Gastroesophageal sphincter (tissue), 4 donors: ENCODE measurements around the gene KIF2C. TPM values are rescaled to one million over a fixed set of nuclear protein-coding genes. Genes with fewer than 3 reads are reported as not detected.

Experiments used
- ATAC-seq: fragments of 150-250 bp; one replicate; pipeline ENCODE4 v1.9.1; 2016; ENCODE audit warnings: mild to moderate bottlenecking, moderate library complexity
- H3K27ac ChIP-seq, 4 donors: fragments of 200-600 bp; sonication (generic) in 3 of 4; 1 replicate in 3 of 4; 2 replicates in 1 of 4; pipeline ENCODE4 v1.5.1; 2016 to 2019
- H3K27me3 ChIP-seq: fragments of 200-600 bp; sonication (generic); one replicate; pipeline ENCODE4 v1.5.1; 2019
- H3K36me3 ChIP-seq, 2 donors: fragments of 200-600 bp; sonication (generic); one replicate each; pipeline ENCODE4 v1.5.1; 2019; ENCODE audit warnings: control low read depth in 1 of 2
- H3K4me1 ChIP-seq, 3 donors: fragments of 200-600 bp; sonication (generic); 1 replicate in 2 of 3; 2 replicates in 1 of 3; pipeline ENCODE4 v1.5.1; 2016 to 2019; ENCODE audit warnings: control low read depth in 2 of 3
- H3K4me3 ChIP-seq, 2 donors: fragments of 200-600 bp; sonication (generic); one replicate each; pipeline ENCODE4 v1.5.1; 2019; ENCODE audit warnings: mild to moderate bottlenecking in 1 of 2, moderate library complexity in 1 of 2
- H3K9me3 ChIP-seq, 3 donors: fragments of 200-600 bp; sonication (generic); one replicate each; pipeline ENCODE4 v1.5.1; 2017 to 2019; ENCODE audit warnings: control low read depth in 2 of 3
- EP300 ChIP-seq: sonication (generic); formaldehyde crosslinking; IDR thresholded peaks from one replicate; pipeline ENCODE4 v1.6.1; 2017; ENCODE audit warnings: antibody characterized with exemption, mild to moderate bottlenecking
- POLR2A ChIP-seq, 2 donors: fragments of 450-650 bp; IDR thresholded peaks; one replicate each; pipeline ENCODE4 v1.6.1; 2017; ENCODE audit warnings: antibody characterized with exemption in 2 of 2, mild to moderate bottlenecking in 2 of 2, moderate library complexity in 1 of 2
- POLR2AphosphoS5 ChIP-seq: sonication (generic); formaldehyde crosslinking; IDR thresholded peaks from one replicate; pipeline ENCODE4 v1.6.1; 2017; ENCODE audit warnings: antibody characterized with exemption
- WGBS, 2 donors: methylation state at CpG; one replicate each; pipeline ENCODE4 v1.1.5; 2018; ENCODE audit warnings: low coverage in 1 of 2; 5-methylcytosine and 5-hydroxymethylcytosine counted together
- total RNA-seq, 4 donors: library from RNA; depleted of rRNA; stranded (reverse); fragments of >200 nt; gene quantifications; one replicate each; pipeline ENCODE4 v1.1.0, GENCODE V29; 2016
- TF ChIP-seq, protein P1 (sequence below), 4 experiments: fragments of 200-600 bp in 2 of 4; fragments of 450-650 bp in 2 of 4; sonication (generic) in 1 of 4; IDR thresholded peaks; one replicate each; pipeline ENCODE4 v1.5.1; 2017 to 2019; ENCODE audit warnings: antibody characterized with exemption in 4 of 4, mild to moderate bottlenecking in 2 of 4, moderate library complexity in 2 of 4

KIF2C gene
- total RNA-seq, 4 donors from 2014 or later: 0.40 to 2.2 (median 0.72) TPM

DNA sequence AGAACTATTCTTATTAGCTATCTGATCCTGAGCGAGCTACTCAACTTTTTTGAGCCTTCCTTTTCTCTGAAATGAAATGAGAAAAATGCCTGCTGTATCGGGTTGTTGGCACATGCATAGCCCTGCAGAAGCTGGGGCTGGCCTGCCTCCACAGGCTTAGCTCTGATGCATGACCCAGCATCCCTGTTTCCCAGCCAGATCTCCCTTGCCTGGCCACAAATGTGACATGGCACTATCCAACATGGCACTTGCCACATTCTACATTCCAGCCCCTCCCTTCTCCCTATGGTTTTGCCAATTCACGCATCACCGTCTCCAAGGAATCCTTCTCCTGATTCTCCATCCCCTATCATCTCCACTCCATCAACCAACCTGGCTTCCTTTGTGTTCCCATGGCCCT lies 22.5 kb upstream of the KIF2C start:
- TF ChIP-seq, protein P1, sequence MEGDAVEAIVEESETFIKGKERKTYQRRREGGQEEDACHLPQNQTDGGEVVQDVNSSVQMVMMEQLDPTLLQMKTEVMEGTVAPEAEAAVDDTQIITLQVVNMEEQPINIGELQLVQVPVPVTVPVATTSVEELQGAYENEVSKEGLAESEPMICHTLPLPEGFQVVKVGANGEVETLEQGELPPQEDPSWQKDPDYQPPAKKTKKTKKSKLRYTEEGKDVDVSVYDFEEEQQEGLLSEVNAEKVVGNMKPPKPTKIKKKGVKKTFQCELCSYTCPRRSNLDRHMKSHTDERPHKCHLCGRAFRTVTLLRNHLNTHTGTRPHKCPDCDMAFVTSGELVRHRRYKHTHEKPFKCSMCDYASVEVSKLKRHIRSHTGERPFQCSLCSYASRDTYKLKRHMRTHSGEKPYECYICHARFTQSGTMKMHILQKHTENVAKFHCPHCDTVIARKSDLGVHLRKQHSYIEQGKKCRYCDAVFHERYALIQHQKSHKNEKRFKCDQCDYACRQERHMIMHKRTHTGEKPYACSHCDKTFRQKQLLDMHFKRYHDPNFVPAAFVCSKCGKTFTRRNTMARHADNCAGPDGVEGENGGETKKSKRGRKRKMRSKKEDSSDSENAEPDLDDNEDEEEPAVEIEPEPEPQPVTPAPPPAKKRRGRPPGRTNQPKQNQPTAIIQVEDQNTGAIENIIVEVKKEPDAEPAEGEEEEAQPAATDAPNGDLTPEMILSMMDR (IDR thresholded peaks at IDR 0.05): no peak
- TF ChIP-seq POLR2AphosphoS5 (no peak), EP300 (no peak), POLR2A (IDR thresholded peaks at IDR 0.05) (no peak)
- no peak overlapping the region for H3K27ac ChIP-seq
- no peak overlapping the region for H3K4me3 ChIP-seq
- no peaks in the 10 kb centered on the region for H3K9me3 ChIP-seq
- H3K36me3 ChIP-seq: no peaks in the 10 kb centered on the region
- no peak for ATAC-seq
- no peaks in the 10 kb centered on the region for H3K27me3 ChIP-seq
- WGBS, 2 donors: 81 to 92% methylated on average over 2 to 3 of the region's 4 CpGs
- H3K4me1 ChIP-seq: peaks cover 0 to 20% (median 0%) of the 10 kb centered on the region in 3 donors

DNA sequence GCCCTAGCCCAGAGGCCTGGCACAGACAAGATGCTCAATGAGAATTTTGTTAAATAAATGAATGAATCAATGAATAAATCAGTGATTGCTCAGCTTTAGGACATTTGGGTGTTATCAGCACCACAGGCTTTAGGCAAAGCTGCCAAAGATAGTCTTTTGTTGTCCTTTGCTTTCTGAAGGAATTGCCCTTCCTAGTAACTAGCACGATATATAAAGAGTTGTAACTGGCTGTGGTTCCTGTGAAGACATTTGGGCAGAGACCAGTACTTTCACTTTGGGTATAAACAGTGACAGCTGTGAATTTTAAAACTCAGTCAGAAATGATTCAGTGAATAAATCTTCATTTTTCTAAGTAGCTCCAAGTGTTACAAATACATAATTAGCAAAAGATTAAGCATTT lies 22.0 kb upstream of the KIF2C start:
- ATAC-seq: no peak
- no peaks in the 10 kb centered on the region for H3K27me3 ChIP-seq
- no peaks in the 10 kb centered on the region for H3K9me3 ChIP-seq
- H3K36me3 ChIP-seq: no peaks in the 10 kb centered on the region
- H3K4me1 ChIP-seq: peaks cover 0 to 20% (median 0%) of the 10 kb centered on the region in 3 donors
- no peak overlapping the region for H3K4me3 ChIP-seq
- WGBS, 2 donors: 36 to 57% methylated on average over 1 of the region's 1 CpG
- TF ChIP-seq POLR2A (IDR thresholded peaks at IDR 0.05) (no peak), EP300 (no peak), POLR2AphosphoS5 (no peak)
- TF ChIP-seq, protein P1 (IDR thresholded peaks at IDR 0.05): no peak
- H3K27ac ChIP-seq: no peak overlapping the region

DNA sequence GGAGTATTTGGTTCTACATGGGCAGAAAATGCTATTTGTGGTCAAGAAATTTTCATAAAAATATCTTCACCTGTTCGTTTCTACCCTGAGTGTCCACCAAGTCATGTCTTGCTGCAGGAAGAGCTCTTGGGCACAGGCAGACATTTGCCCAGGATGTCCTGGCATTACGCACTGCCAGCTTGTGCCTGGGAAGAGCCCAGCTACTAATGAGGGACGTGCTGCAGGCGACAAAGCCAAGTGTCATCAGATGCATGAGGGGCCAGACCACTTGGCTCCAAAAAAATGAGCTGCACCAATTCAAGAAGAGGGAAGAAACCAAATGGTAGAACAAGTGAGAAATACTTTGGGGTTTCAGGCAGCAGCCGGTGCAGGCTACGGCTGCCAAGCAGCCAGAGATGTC lies 21.5 kb upstream of the KIF2C start:
- H3K4me1 ChIP-seq: peaks cover 0 to 20% (median 0%) of the 10 kb centered on the region in 3 donors
- no peaks in the 10 kb centered on the region for H3K27me3 ChIP-seq
- no peak overlapping the region for H3K27ac ChIP-seq
- 43 to 71% methylated on average over 1 to 5 of the region's 6 CpGs for WGBS, 2 donors
- no peak for ATAC-seq
- no peaks in the 10 kb centered on the region for H3K9me3 ChIP-seq
- no peak overlapping the region for H3K4me3 ChIP-seq
- TF ChIP-seq POLR2AphosphoS5 (no peak), EP300 (no peak), POLR2A (IDR thresholded peaks at IDR 0.05) (no peak)
- TF ChIP-seq, protein P1 (IDR thresholded peaks at IDR 0.05): no peak
- H3K36me3 ChIP-seq: no peaks in the 10 kb centered on the region

DNA sequence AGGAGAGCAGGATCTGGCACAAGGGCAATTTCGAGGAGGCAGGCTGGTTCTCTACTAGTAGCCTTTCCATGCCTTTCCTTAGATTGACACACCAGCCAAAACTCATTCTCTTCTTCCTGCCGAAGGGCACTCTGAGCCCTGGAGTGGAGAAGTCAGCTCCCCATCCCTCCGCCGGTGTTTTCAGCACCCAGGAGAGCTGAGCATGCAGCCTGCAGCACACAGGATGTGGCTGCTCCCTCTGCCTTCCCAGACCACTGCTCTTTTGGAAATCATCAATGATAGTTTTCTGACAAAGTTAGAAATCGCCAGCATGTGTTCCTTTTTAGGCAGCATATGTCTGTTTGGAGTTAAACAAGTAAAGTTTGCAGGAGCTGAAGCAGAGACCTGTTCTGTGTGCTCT lies 20.3 kb upstream of the KIF2C start:
- 40 to 53% methylated on average over 1 to 3 of the region's 5 CpGs for WGBS, 2 donors
- H3K9me3 ChIP-seq: no peaks in the 10 kb centered on the region
- TF ChIP-seq EP300: no peak
- TF ChIP-seq, protein P1 (IDR thresholded peaks at IDR 0.05): no peak
- H3K27ac ChIP-seq: no peak overlapping the region
- H3K4me3 ChIP-seq: no peak overlapping the region
- H3K4me1 ChIP-seq: peaks cover 0 to 20% (median 0%) of the 10 kb centered on the region in 3 donors
- H3K36me3 ChIP-seq: no peaks in the 10 kb centered on the region
- H3K27me3 ChIP-seq: peaks cover 2% of the 10 kb centered on the region
- no peak for ATAC-seq

DNA sequence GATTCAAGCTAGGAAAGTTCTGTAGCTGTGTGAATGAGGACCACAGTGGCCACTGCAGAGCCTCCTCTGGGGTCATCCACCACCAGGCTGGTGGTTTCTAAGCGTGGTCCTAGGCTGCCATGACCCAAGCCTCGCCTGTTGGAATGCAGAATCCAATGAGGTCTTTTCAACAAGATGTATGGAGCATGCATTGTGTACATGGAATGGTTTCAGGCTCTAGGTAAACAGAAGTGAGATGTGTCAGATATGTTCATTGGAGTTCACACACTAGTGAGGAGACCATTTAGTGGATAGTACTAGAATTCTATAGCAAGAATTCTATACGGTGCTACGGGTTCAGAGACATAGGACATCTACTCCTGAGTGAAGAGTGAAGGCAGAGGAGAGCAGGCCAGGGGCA lies 19.4 kb upstream of the KIF2C start:
- Histone ChIP-seq H3K27ac (no peak overlapping the region), H3K27me3 (peaks cover 12% of the 10 kb centered on the region), H3K36me3 (no peaks in the 10 kb centered on the region), H3K9me3 (no peaks in the 10 kb centered on the region), H3K4me1 (peaks cover 0 to 12% (median 0%) of the 10 kb centered on the region in 3 donors), H3K4me3 (no peak overlapping the region)
- TF ChIP-seq POLR2A (IDR thresholded peaks at IDR 0.05) (no peak), EP300 (no peak), POLR2AphosphoS5 (no peak)
- TF ChIP-seq, protein P1 (IDR thresholded peaks at IDR 0.05): no peak
- 73 to 81% methylated on average over 2 to 4 of the region's 4 CpGs for WGBS, 2 donors
- ATAC-seq: no peak
